ENCODE data around the gene ELMO1. TPM values are rescaled to one million over a fixed set of nuclear protein-coding genes. Genes with fewer than 3 reads are reported as not detected.
"Not testable (repeated sequence)": the region's sequence is repeated elsewhere in the genome, so short reads cannot be mapped to it uniquely, and the experiment has no call there.

ELMO1 gene
- total RNA-seq, 1 donor from 2014 or later, result 21.2 TPM

DNA sequence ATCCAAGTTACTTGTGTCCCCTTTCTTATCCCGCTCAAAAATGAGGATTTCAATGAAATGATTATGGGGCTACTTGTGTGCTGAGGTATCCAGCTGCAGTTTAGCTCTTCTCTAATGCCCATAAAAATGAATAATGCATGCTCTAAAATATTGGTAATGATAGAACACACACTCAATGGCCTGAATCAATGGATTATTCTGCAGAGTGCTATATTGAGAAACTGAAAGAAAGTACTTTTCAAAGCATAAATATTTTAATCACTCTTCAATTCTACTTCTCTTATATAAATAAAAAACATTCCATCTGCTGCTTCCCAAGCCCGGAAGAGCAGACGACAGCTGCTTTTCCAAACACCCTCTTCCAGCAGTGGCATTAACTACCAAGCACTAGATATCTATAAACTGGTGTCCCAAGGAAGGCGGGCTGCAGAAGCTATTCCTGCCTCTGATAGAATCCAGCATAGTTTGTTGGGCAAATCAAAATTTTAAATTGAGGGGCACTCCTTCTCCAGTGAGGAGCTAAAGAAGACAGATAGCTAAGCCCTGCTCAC lies 439.5 kb downstream of the ELMO1 start:
- ATAC-seq, result no peak

GRCh38 chr7:37007691-37008090 lies 441.0 kb downstream of the ELMO1 start:
- DNase-seq (ENCODE audit: low spot score), result no peak
- no peak for ATAC-seq

More for the DNA sequence above, 439.5 kb downstream of the ELMO1 start:
- DNase-seq (ENCODE audit: low spot score), result no peak

GRCh38 chr7:37007268-37007667 lies 441.4 kb downstream of the ELMO1 start:
- ATAC-seq, result no peak
- DNase-seq (ENCODE audit: low spot score), result no peak

DNA sequence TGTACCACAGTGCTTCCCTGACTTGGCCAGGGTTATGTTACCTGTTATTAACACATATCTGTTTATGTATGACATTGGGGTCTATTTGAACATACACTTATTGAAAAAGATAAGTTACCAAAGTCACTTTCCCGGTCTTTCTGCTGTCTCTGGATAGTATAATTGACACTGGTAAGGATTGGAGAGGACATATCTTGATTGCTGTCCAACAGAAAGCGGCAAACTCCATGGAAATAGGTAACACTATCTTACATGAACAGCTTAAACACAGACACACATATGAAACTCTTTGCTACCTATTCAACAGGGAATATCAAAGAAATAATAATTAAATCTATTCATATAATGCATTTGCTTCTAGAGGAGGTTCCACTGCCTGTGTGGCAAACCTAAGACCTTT lies 441.9 kb downstream of the ELMO1 start:
- ATAC-seq, result no peak
- no peak for DNase-seq (ENCODE audit: low spot score)

GRCh38 chr7:37000511-37000910 lies 448.2 kb downstream of the ELMO1 start:
- ATAC-seq (no peak), DNase-seq (ENCODE audit: low spot score) (no peak)

- ATAC-seq, result no peak
Measured at GRCh38 chr7:36999626-37000485, 448.8 kb downstream of the ELMO1 start.

DNA sequence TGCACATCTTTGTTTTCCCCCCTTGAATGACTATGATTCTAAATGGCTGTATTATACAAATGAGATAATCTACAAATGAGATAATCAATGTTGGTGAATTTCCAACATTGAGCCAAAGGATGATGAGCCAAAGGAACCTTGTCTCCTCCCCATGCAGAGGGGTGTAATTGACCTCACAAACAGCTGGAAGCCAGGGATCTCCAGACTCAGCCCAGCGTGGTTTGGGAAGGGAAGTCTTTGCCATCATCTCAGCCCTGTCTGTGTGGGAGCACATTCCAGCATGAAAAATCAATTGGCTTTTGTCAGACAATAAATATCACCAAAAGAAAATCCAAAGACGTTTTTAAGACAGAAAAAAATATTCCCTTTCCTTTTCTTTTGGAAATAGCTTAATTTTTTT lies 452.9 kb downstream of the ELMO1 start:
- DNase-seq (ENCODE audit: low spot score), result no peak
- no peak for ATAC-seq

More at GRCh38 chr7:36999626-37000485, 448.8 kb downstream of the ELMO1 start:
- DNase-seq (ENCODE audit: low spot score), result no peak

GRCh38 chr7:36994456-36995112 lies 454.1 kb downstream of the ELMO1 start:
- DNase-seq (ENCODE audit: low spot score) (no peak), ATAC-seq (no peak)

DNA sequence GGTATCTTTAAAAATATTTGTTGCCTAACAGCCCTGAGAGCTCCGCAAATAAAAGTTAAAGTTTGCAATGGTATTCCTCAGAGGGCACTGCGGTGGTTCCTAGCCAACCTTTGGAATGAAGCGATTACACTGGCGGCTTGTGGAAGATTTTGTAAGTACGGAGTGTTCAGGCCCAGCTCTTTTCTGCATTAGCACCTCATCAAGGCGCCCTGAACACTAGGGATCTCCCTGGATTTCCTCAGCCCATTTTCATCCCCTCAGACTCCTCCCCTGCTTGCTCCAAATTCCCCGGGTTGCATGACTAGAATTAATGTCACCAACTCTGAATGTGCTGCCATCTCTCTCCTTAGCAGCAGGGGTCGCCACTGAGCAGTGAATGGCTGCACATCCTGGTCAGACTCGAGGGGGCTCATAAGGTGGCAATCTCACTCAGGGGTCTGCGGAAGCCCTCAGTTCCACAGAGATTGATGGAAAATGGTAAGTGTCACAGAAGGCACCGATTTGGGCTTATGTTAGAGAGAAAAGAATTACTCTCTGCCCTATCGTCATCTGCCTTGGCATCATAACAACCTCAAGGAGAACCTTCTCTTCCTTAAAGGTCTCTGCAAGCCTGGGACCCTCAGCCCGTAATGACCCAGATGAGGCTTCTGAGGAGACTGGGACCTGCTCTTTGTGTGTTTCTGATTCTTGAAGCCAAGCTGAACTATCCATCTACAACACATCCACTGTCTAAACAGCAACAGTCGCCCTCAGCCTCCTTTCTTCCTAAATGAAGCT lies 461.5 kb downstream of the ELMO1 start:
- DNase-seq (ENCODE audit: low spot score) (peak; percentile 64), ATAC-seq (peak; percentile 93)

- no peak for DNase-seq (ENCODE audit: low spot score)
- no peak for ATAC-seq
Measured at GRCh38 chr7:36986511-36986933, 462.1 kb downstream of the ELMO1 start.

DNA sequence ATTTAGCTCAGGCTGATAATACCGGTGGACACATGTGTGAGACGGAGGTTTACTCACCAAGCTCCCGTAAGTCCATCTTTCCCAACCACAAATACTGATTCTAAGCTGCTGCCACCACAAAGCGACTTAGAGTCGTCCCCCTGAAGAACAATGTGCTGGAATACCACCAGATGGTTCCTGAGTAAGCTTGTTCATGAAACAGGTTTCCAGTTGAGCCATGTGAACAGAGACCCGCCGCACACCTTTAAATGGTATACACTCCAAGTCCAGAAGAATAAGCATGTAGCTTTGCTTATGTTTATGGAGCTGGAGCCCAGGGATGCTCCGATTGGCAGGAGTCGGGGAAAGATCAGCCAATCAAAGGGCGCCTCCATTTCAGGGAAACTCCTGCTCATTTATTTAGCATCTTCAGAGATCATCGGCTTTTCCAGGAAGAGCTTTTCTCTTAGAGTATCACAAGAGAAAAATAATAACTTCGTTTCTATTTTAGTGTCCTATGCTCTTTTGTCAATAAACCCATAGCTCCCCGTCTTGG lies 462.7 kb downstream of the ELMO1 start:
- DNase-seq (ENCODE audit: low spot score) (no peak), ATAC-seq (no peak)

DNA sequence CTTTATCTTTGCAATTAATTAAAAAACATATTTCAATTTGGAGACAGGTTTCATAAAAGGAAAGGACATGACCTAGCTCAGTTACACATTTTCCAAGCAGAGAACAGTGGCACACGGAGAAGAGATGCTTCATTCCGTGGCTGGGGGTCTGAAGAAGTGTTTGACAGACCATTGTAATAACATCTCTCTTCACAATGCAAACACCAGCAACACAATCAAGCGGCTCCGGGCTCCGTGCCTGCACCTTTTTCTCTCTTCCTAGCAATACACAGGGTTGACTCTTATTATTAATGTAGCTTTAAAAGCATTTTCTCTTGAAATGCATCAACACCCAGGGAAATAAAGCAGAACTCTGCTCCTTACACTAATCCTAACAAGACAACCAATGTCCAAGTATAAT lies 463.3 kb downstream of the ELMO1 start:
- ATAC-seq, result no peak

GRCh38 chr7:36984710-36985312 lies 463.9 kb downstream of the ELMO1 start:
- DNase-seq (ENCODE audit: low spot score), result no peak
- ATAC-seq, result no peak

More for the DNA sequence above, 463.3 kb downstream of the ELMO1 start:
- DNase-seq (ENCODE audit: low spot score), result no peak

DNA sequence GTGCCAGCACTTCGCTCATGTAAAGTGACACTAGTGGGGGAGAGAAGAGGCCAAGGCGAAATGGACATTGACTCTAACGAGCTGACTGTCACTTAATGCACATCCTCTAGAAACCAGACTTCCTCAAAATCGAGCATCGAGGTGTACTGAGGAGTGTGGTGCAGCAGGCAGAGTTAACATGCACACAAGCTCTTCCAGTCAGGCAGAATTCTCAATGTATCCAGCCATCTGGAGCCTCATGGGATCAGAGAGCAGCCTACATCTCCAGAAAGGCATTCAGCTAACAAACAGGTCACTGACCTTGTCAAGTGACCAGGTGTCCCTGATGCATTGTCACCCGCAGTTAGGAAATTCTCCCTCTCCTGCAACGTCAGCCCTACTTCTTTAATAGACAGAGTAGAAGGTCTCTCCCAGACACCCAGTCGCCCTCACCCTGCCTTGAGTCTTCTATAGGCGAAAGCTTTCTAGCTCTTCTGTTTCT lies 464.6 kb downstream of the ELMO1 start:
- DNase-seq (ENCODE audit: low spot score), result no peak

DNA sequence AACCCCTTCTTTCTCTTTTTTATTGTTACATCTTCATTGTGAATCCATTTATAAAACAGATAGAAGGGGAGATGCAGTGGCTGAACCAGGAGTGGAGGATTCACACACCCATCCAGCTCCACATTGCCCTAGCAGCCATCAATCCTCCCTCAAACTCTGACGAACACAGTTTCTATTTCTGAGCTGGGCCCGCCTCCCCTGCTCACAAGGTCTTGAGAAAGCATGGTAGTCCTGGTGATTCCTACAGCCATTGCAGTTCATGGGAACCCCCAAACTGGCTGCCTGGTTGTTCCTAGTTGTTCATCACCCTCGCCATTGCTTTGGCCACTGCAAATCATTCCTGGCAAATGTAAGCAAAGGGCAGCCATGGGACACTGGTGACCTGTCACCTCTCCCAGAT lies 465.9 kb downstream of the ELMO1 start:
- ATAC-seq (no peak), DNase-seq (ENCODE audit: low spot score) (no peak)

More for the DNA sequence above, 464.6 kb downstream of the ELMO1 start:
- ATAC-seq, result peak; percentile 65

DNA sequence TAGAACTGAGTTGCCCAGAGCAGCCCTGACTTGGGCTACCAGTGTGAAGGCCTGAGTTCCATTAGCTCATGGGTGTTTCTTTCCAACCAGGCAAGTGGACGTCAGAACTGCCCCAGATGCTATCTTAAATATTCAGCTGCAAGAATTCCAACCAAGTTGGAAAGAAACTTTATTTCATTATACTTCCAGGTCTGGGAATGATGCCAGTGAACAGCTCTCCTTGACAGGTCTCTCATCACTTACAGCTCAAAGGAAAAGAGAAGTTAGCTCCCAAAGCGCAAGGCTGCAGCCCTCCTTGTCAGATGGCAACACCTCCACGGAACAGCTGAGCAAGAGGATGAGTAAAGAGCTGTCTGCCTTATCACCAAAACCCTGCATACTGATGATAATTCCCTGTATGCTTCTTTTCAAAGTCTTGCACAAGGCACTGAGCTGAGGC lies 468.8 kb downstream of the ELMO1 start:
- ATAC-seq (no peak), DNase-seq (ENCODE audit: low spot score) (no peak)

DNA sequence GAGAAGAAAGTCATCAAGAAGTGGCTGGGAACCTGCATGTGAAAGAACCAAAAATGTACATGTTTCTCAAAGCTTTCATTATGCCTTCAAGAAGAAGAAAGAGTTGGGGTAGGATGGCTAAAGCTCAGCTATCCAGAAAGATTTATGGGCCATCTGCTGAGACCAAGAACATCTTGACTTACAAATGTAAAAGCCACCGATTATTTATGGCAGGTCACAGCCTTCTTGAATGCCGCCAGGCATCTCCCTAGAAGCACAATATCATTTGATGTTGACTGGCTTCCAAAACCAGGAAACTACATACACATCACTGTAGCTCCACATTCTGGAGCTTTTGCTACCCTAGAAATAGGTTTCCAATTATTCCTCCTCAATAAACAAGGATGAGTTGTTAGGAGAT lies 470.2 kb downstream of the ELMO1 start:
- DNase-seq (ENCODE audit: low spot score), result no peak
- ATAC-seq, result no peak

DNA sequence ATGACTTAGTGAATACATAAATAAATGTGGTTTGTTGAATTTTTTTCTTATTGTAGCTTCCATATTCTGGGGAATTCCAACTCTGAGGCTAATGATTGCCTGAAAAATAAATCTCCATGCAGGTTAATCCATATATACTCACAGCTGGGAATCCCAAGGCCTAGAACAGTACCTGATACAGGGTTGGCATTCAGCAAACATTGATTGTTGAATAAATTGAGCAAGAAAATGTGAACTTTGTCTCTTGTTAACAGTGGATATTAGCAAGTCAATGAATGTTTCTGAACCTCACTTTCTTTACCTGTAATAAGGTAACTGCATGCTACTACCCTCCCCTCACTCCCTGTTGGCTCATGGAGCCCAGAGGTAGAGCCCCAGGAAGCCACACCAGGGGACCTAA lies 470.8 kb downstream of the ELMO1 start:
- DNase-seq (ENCODE audit: low spot score) (no peak), ATAC-seq (peak; percentile 92)

GRCh38 chr7:36973534-36973933 lies 475.1 kb downstream of the ELMO1 start:
- not testable (repeated sequence) for DNase-seq (ENCODE audit: low spot score); ATAC-seq

DNA sequence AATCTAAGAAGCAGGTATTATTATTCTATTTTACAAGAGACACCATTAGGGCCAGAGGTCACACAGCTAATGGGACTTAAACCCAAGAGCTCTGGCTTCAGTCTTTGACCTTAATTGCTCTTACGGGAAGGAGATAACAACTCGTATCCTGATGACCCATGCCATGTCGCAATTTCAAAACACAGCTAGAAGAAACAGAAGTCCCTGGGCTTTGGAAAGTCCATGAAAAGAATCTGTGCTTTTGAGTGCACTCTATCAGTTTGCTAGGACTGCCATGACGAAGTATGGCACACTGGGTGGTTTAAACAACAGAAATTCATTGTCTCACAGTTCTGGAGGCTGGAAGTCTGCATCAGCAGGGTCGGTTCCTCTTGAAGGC lies 476.5 kb downstream of the ELMO1 start:
- DNase-seq (ENCODE audit: low spot score) (peak; percentile 74), ATAC-seq (peak; percentile 76)

Data from left lobe of liver (tissue), 2 donors.